Fibroblast of peridontal ligament (primary cell): ENCODE data around the gene INPP5A.

Source experiments
- DNase-seq: peaks from one replicate; pipeline ENCODE4 v3.0.0-alpha.2; 2010; ENCODE audit errors: extremely low read depth

The INPP5A gene

DNA sequence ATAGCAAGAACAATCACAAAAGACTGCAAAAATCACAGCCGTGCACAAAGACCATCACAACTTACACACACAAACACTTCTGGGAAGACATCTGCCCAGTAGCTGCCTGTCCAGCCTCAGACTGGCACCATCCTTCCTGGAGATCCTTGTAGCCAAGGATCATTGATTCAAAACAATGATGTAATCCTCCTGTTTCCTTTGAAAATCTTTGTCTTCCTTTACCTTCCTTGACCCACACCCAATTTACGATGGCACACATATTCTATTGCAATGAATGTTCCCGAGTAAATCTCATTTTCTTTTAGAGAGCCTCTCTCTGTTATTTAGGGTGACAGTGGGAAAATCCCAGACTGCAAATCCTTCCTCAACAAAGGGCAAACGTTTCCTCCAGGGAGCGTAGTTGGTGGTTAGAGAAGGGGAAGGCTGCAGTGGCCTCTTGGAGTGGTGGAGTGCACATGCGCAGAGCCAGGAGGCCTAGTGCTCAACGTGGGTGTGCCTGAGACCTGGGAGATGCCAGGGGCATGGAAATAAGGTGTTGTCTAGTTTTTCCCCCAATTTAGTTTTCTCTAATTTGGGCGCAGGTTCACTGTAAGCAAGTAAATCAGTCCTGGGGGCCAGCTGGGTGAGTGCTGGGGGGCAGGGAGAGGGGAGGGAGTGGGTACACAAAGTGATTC is 3.1 kb upstream of the INPP5A start:
- no peak for DNase-seq

DNA sequence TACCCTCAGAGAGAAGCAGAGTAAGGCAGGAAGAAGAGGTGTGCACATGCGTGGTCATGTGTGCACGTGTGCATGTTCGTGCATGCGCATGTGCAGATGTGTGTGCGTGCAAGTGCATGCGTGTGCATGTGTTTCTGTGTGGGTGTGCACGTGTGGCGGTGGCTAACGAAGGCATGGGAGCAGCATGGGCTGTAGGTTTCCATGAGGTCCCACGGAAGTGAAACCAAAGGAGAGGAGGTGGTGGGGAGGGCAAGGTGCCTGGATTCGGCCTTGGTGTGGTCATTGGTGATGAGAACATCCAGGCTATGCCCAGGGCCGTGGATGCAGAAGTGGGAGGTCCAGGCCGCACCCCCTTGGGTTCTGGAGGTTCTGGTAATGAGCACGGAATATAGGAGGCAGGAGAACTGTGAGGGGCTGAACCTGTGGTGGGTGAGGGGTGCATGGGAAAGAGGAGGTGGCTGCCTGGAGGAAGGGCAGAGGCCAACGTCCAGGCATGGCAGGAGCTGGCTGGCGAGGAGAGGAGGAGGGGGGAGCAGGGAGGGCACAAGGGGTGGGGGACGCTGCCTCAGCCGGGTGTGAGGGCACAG is 2.4 kb upstream of the INPP5A start:
- DNase-seq, result no peak

DNA sequence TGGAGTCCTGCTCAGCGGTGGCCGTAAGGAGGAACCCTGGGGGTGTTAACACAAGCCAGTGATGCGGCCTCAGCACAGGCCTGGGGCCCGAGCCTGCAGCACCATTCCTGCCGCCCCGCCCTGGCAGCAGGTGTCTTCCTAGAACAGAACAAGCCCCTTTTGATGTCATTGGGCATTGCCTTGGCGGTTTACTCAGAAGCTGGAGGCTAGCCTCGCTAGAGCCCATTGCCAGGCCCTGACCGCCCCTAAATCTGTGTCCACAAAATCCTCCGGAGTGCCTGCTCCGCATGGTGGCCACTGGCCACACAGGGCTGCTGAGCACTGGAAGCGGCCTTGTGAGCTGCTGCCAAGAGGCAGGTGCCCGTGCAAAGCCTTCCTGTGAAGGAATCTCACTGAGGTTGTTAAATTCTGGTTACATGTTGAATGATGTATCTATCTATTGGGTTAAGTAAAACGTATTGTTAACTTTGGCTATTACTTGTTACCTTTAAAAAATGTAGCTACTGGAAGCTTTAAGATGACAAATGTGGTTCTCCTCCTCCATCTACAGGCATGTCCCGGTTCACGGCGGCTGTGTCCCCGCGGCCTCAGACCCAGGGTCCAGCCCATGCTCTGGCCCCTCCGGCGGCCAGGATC is 1.2 kb upstream of the INPP5A start:
- no peak for DNase-seq

DNA sequence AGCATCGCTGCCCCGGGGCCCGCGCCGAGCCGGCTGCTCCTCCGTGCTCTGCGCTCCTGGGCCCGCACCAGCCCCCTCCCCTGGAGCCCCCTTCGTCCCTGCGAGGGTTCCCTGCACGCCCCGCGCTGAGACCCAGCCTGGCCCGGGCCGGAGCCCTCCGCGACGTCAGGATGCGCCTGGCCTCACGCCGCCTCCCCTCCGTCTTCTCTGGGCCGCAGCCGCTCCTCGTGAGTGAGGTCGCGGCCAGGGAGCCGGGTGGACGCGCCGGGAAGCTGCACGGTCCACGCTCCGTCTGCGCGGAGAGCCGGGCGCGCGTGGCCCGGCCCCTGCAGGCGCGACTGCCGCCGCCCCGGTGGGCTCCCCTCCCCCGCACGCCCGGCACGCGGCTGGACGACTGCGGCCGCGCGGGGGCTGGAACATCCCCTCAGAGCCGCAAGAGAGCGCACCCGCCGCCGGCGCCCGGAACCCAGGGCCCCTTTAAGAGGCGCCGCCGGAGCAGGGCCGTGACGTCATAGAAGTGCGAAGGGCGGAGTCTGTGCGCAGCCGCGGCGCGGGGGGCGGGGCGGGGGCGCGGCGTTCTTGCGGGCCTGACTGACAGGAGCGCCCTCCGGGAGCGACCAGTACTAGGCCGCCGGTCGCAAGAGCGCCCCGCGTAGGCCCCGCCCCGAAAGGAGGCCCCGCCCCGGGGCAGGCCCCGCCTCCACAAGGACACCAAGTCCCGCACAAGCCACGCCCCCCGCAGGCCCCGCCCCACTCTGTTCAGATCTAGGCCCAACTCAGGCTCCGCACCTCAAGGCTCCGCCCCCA is 507 bp upstream of the INPP5A start:
- DNase-seq, result peak; percentile 98

GRCh38 chr10:132538031-132538789 is 623 bp downstream of the INPP5A start:
- DNase-seq, result no peak

DNA sequence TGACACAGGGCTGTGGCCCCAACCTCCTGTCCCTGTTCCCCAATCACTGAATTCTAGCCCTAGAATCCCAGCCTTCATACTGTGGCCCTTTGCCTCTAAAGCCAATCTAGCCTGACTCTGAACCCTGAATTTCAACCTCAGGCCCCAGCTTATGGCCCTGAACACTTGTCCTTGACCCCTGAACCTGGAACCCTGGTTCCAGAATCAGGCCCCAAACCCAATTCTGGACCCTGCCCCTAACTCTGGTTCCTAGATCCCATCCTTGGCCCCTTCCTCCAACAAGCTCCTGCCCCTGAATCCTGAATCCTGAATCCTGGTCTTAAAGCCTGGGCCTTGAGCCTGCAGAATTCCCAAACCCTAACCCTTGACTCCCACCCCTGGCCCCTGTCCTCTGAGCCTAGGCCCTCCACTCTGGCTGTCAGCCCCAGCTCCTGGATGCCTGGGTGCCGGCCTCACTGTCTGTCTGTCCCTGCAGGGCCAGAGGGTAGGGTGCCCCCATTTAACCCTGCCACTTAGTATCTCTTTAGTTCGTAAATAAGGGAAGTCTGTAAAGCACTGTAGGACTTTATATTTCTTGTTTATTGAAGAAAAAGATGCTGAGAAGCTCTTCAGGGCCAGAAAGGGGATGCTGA is 1.3 kb downstream of the INPP5A start:
- no peak for DNase-seq

GRCh38 chr10:132539431-132539839 is 1.8 kb downstream of the INPP5A start:
- DNase-seq, result no peak

- peak; percentile 68 for DNase-seq
These were observed 2.3 kb downstream of the INPP5A start for GRCh38 chr10:132539894-132540293.

- DNase-seq, result peak; percentile 40
These were observed 2.9 kb downstream of the INPP5A start for GRCh38 chr10:132540456-132540855.

DNA sequence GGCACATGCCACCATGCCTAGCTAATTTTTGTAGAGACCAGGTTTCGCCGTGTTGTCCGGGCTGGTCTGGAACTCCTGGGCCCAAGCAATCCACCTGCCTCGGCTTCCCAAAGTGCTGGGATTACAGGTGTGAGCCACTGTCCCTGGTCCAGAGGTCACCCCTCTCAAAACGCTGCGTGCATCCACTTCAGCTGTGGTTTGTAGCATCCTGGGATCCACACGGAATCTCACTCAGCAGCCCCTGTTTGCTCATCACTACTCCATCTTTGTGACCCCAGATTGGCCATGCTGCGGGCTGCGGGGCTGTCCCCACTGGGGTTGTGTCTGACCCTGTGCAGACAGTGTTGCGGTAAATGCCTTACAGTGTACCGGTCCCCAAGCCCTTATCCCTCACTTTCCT is 3.5 kb downstream of the INPP5A start:
- DNase-seq, result no peak

- no peak for DNase-seq
These were observed 4.0 kb downstream of the INPP5A start for GRCh38 chr10:132541601-132542011.

DNA sequence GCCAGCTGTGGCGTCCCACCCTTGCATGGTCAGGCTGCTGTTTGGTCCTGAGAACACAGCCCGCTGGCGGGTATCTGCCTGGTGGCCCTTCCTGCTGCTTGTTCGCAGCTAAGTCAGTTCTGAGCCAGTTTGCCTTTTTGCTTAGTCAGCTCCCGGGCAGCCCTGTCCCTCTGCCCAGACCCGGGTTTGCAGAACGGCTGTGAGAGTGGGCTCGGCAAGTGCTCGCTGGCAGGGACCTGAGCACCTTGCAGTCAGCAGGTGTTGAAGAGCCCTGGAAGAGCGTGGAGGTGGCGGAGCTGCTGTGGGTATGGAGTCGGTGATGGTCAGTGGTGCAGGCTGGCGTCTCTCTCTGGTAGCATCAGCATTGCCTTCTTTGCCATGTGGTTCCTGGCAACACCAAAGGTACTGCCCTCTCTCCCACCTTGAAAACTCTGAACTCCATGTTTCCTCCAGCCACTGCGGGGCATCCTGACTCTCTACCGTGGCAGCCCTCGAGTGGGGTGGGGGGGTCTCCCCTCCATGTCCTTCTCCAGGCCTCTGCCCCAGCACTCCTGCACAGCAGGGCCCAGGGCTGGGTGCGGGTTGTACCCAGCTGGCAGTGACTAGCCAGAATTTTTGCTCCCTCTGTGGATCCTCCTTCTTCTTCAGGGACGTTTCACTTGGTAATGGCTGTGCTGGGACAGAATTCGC is 4.6 kb downstream of the INPP5A start:
- no peak for DNase-seq

DNA sequence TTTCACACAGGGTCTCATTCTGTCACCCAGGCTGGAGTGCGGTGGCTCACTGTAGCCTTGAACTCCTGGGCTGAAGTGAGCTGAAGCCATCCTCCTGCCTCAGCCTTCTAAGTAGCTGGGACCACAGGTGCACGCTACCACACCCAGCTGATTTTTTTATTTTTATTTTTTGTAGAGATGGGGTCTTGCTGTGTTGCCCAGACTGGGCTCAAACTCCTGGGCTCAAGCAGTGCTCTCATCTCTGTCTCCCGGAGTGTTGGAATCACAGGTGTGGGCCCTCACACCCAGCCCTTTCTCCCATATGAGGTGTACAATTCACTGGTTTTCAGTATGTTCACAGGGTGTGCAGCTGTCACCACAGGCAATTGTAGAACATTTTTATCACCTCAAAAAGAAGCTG is 5.2 kb downstream of the INPP5A start:
- no peak for DNase-seq

- DNase-seq, result no peak
These were observed 6.5 kb downstream of the INPP5A start for GRCh38 chr10:132543916-132544743.

GRCh38 chr10:132544744-132545658 is 7.4 kb downstream of the INPP5A start:
- DNase-seq, result no peak

- DNase-seq, result no peak
These were observed 8.2 kb downstream of the INPP5A start for GRCh38 chr10:132545659-132546367.

DNA sequence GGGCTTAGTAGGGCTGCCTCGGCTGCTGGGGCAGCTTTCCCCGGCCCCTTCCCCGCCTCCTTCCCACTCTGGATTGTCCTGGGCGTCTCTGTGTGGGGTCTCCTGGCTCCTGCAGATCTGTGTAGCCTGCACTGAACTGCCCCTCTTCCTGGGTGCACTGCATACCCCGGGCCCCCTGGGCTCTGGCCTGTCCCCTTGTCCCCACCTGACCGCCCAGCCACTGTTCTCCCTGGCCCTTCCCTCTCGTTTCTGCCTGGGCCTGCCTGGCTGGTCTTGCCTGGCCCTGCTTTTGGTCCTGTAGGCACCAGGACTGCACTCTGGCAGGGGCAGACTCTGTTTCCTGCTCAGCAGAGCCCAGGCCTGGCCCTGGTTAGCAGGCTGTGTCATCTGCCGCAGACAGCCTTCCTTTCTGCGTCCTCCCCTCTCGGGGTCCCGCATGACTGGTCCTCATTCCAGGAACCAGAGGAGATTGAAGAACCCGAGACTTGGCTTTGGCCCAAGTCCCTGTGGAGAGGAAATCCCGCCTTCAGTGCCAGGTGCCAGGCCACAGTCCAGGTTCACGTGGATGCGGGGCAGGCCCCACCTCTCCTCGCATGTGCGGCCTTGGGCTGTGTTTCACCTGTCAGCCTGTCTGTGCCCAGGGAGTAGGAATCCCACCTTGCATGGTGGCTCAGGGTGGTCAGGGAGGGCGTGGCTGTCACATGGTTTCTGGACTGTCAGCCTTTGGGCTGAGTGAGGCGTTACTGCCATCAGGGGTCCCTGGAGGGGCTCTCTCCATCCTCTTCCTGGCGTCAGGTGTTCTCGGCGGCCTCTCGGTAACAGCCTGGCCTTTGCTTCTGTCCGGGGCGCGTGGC is 9.2 kb downstream of the INPP5A start:
- DNase-seq, result no peak
